D341Med (cell line): ENCODE results near the gene SMC6.

ENCODE experiments used
- DNase-seq: peaks from one replicate; pipeline ENCODE4 v3.0.0; 2012; ENCODE audit warnings: low spot score

Gene SMC6

DNA sequence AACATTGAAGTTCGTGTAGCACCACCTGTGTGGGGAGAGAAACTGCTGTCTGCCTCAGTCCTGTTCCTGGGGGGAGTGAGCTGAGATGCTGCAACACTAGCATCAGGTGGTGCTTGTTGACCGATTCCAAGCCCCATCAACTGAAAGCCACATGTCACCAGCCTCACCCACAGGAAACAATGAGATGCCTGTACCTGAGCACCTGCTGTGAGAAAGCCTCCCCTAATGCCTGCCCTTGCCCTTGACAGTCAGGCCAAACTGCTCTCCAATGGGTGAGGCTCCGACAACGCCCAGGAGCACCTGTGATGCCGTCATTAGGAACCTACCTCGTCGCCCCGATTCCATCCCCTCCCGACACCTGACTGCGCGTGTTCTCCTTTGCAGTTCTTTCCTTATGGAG lies 104.6 kb downstream of the SMC6 start:
- no peak for DNase-seq

DNA sequence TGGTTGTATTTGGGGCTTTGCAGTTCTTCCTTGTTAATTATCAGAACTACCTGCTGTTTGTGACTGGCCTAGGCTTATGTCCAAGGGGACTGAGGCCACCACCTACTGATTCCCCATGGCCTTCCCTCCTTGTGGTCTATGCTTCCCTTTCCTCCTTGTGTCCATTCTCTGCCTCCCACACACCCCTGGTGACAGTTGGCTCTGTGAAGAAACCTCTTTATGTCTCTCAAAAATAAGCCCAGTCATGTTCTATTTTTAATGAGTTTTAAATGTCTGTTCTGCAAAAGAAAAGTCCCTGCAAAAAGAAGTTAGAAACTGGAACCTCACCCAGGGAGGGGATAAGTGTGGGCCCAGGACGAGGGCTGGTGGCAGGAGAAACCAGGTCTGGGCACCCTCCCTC lies 105.0 kb downstream of the SMC6 start:
- no peak for DNase-seq

DNA sequence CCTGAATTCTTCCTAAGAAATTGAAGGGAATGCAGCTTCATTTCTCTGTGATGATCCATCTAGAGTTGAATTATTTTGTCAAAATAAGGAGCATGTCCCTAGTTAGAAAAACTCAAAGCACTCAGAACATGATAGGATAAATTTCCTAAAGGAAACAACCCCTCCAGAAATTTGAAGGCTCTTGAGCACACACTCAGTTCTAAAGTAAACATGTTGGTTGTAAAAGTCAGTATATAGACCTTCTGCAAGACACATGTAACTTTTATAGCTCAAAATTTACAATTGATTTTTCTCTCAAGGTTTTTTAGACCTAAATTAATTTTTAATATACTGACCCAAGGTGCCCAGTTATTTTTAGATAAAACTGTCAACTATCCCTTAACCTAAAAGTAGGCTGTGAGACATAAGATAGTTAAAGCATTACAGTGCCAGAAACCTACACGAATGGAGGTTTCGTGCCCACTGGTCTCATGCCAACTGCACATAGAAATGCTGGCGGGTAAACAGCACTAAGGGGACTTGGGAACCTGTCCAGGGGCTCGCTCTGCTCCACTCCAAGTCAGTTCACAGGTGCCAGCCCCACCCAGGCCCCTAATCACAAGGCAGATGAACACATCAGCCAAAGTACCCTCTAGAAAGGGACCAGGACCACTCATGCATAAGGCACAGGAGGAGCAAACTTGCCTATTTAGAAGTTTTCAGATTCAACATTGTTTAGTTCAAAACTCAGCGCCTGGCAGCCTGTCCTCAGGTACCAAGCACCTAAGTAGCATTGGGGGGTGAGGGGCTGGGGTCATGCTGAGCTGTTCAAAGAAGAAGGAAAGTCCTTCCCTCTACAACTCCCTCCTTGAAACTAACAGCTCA lies 106.5 kb downstream of the SMC6 start:
- DNase-seq, result no peak

DNA sequence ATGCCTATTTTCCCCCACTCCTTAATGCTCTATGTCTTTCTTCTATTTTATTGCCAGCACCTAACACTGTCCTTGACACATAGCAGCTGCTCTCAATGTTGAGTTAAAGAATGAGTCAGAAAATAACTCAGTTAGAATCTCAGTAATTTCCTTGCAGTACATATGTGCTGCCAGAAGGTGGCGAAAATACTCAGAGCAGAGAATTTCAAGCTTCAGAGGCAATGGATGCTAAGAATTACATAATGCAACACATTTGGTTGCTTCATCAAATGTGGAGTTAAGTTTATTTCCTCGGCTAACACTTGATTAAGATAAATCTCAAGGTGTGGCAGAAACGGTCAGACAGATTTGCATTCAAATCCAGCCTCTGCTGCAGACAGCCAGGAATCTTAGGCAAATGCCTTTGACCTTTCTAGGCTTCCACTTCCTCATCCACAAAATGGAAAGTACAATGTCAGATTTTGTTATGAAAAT lies 107.5 kb downstream of the SMC6 start:
- no peak for DNase-seq

DNA sequence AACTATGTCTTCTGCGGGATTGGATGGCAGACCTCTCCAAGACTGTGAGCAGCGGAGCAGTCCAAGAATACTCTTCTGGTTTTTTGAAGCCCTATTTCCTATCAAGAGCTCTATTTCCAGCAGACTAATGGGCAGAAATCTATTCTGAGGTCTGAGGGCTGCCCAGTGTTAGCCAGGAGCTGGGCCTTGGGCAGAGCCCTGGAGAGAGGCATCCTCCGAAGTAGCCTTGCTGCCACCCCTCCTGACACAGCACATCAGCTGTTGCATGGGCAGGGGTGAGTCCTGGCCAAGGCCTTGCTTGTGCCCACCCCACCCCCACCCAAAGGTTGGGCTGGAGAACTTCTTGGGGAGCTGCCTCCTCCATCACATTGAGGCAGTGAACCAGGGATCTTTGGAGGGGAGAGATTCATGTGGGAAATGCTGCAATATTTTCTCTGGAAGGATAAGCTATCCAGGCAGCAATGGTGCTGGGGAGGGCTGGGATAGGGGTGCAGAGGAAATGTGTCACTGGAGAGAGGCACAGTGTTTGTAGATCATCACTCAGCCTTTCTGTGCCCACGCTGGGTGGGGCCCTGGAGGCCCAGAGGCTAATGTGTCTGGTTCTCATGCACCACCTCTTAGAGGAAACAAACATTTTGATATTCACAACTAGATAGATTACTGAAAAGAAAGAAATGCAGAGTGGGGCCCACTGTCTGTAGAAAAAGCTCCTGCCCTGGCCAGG lies 108.5 kb downstream of the SMC6 start:
- DNase-seq, result no peak

DNA sequence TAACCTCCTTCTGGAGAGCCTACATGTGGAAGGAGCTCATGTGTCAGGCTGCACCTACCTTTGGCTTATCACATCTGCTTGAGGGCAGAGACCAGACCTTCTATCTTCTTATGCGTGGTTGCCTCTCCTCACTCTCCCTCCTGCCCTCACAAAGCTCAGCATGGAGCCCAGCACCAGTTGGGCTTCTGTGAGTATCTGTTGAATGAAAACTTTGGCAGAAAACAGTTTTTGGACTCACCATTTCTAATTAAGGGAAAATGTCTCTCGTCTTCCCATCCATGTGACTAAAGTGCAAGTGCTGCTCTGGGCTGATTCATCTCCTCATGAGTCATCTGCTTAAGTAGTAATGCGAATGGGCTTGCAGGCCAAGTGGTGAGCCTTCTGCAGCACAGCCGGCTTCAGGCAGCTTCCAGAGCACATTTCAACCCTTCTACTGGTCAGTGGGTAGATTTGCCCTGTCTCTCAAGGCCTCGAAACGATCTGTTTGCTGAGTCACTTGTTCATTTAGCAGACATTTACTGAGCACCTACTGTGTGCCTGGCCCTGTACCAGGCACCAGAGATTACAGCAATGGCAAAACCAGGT lies 110.5 kb downstream of the SMC6 start:
- DNase-seq, result no peak

DNA sequence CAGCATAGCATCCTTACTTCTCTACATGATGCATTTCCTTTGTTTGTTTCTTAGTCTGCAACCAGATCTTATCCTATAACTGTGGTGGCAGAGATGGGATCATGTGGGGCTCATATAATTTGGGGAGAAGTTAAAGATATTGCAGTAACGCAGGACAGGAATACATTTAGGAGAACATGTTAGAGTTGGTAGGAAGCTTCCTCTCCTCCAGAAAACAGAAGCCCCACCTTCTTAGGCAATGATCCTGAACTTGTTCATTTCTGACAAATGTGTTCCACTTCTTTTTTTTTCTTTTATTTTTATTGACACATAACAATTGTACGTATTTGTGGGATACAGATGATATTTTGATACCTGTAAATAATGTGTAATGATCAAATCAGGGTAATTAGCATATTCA lies 113.2 kb downstream of the SMC6 start:
- DNase-seq, result no peak

DNA sequence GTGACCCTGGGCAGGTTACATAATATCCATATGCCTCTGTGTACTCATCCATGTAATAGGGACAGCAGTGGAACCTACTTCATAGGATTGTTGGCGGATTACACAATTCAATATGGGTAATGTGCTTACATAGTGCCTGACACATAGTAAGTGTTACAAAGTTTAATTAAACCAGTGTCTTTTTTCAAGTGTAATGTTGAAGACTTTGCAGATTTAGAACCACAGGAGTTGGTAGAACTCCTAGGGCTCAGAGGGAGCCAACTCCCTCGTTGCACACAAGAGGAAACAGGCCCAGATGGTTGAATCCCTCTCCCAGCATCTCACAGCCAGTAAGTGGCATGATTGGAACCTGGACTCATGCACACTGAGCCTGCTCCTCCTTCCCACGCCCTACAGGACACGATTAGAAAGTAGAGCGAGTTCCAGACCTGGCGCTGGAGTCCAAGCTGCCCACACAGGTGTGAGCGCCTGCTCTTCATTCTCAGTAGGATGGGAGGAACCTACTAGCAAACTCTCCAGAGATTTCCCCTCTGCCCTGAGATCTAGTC lies 115.3 kb downstream of the SMC6 start:
- DNase-seq, result no peak

DNA sequence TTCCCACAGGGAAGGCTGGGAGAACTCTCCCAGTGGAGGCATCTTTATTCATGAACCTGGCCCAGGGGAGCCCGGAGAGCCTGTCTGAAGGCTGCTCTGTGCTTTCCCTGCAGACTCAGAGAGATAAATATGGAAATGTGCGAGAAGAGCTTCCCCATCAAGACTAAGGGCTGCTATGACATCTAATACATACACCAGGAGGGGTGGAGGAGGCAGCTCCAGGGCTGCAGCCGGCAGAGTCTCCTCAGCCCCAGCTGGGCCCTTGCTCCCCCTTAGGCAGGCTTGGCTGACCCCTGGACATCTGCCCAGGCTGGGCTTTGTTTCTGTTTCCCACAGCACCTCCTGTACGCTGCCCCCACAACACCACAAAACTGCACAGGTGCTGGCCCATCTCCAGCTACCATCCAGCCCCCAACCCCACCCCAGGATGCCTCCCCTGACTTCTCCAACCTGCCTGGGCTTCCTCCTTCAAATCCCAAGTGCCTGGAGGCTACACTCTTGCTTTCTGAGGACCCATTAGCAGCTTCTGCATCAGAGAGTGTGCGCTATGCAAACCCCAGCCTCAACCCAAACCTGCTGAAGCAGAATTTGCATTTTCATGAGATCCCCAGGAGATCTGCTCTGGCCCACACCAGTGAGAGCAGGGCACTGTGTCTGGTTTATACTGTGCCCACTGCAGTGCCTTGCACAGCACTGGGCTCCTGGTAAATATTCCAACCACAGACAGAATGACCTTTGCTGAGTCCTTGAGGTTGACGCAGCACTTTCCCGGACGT lies 116.3 kb downstream of the SMC6 start:
- no peak for DNase-seq

DNA sequence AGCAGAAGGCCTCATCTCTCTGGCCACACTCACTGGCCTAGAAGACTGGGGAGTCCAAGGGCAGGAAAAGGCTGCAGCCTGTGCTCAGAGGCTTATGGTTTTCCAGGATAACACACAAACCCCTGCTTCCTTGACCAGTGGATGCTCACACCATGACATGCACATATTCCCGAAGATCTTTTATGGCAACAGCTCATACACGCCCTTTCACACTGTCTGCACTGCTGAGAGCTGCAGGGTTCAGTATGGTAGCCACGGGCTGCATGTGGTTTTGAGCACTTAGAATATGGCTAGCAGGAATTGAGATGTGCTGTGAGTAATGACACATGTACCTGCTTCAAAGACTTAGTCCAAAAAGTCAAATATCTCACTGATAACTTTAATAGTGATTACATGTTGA lies 117.4 kb downstream of the SMC6 start:
- no peak for DNase-seq

DNA sequence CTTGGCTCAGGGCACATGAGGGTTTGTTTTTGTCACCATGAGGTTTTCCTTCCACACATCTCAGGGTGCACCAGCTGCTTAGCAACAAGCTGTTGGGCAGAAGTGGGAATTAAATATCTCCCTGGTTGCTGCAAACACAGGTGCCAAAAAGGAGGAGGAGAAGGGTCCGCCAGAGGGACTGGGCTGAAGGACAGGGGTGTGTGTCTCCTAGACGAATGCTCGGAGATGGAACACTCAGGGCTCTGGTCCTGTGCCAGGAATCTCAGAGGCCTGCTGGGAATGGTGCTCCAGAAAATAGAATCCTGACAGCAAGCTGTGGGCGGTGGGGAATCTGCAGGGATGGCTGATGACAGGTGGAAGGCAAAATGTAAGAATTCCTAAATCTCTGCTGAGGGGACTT lies 118.6 kb downstream of the SMC6 start:
- DNase-seq, result no peak

DNA sequence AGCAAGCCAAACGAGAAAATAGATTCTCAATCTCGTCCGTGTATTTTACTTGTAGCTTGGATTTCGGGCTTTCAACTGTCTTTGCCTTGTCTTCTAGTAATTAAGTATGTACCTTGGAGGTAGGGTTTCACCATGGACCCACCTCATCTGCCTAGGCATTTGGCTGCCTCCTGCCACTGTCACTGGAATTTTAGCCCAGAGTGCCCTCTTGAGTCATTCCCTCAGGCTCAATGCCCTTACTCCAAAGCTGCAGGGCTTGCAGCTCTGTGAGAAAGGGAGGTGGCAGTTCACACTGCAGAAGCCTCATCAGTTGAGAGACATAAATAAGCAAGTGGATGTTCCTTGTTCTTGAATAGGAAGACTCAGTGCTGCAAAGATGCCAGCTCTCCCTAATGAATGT lies 123.5 kb downstream of the SMC6 start:
- DNase-seq, result no peak

DNA sequence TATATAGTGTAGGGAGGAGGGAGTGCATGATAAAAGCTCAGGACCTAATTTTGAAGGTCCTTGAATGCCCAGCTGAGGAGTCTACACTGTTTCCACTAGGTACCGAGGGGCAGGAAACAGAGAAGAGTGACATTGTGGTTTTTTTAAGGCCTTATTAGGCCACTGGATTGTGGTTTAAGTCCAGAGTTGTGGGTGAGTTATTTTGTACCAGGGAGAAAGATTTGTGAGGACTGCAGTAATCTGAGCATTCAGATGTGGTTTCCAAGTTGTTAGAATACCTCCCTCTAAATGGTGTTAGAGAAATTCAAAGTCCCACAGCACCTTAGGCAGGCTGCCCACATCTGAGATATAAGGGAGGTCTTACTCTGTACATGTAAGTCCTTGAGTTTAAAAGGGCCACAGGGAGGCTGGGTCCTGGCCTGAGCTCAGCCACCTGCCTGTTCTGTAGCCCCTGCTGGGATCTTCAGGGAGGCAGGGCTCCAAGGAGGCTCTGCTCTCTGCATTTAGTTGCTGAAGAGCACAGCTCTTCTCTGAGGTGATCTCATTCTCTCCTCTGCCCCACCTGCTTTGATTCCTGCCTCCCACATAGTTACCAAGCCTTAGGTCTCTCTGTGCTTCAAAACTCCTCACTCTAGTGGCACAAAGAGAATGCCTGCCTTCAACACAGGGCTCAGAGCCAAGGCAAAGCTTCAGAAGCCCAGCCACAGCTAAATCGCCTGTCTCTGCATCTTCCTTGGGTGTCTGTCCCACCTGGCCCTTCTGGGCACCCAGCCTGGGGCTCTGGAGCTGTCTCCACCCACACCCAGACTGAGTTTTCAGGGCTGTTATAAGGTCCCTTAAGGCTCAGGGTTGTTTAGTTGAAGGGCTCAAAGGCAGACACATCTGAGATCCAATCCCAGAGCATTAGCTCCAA lies 125.0 kb downstream of the SMC6 start:
- DNase-seq, result no peak

DNA sequence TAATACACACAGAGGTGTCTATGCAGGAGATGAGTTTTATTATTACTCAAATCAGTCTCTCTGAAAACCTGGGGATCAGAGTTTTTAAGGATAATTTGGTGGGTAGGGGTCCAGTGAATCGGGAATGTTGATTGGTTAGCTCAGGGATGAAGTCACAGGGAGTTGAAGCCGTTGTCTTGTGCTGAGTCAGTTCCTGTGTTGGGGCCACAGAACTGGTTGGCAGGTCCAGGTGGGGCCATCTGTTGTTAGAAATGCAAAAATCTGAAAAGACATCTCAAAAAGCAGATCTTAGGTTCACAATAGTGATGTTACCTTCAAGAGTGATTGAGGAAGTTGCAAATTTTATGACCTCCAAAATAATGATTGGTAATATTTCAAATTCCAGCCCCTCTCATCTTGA lies 126.2 kb downstream of the SMC6 start:
- DNase-seq, result no peak

DNA sequence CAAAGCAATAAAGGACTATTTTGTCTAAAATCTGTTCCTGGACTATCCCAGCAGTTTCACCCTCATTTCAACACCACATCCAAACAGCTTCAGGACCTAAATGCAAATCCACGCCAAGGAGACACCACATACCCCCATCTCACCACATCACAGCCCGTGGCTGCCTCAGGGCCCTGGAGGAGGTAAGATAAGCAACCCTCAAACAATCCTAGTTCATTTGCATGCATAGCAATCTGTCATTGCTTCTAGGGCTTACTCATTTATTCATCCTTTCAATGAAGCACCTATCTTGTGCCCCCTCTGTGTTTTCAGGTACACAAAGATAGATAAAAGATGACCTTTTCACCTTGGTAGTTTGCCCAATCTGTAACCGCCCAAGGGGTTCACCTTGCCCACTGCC lies 126.6 kb downstream of the SMC6 start:
- no peak for DNase-seq

DNA sequence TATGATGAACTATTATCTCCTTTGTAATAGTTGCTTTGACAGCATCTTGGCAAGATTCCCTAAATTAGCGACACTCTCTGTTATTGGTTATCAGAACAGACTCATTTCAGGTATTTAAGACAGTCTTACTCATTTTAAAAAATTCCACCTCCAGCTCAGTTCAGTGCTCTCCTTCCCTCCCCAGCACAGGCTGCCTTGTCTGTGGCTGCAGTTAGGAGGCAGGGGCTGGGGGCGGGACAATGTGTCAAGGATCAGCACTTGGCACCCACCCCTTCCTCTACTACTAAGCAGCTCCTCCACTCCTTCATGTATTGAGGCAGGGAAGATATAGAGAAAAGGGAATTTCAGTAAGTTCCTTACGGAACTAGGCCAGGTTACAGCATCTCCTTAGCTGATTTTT lies 128.2 kb downstream of the SMC6 start:
- DNase-seq, result no peak

DNA sequence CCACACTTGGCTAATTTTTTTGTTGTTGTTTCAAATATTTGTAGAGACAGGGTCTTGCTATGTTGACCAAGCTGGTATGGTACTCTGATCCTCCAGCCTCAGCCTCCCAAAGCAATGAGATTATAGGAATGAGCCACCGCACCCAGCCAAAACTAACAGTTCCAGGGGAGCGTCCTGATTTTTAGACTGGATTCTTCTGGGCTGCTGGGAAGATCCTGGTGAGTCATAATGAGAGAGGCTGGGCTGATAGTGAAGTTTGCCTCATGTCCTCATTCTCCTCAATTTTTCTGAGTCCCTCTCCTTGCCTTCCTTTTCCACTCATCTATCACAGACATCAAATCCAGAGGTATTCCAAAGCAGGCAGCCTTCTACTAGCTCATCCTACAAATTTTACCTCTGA lies 131.8 kb downstream of the SMC6 start:
- DNase-seq, result no peak

DNA sequence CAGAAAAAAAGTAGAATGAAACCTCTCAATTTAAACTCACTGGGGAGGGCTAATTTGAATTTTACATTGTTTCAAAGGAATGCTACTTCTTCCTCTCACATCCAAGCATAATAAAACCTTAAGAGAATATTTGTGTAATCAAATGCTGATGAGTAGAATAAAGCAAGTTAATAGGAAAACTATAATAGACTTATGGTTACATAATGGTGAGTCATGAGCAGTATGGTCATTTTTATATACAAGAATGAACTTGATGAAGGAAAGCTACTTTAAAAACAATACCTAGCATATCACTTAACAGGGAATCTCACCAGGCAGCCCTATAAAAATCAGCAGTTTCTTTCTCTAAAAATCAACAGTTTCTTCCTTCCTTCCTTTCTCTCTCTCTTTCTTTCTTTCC lies 132.8 kb downstream of the SMC6 start:
- DNase-seq, result no peak

DNA sequence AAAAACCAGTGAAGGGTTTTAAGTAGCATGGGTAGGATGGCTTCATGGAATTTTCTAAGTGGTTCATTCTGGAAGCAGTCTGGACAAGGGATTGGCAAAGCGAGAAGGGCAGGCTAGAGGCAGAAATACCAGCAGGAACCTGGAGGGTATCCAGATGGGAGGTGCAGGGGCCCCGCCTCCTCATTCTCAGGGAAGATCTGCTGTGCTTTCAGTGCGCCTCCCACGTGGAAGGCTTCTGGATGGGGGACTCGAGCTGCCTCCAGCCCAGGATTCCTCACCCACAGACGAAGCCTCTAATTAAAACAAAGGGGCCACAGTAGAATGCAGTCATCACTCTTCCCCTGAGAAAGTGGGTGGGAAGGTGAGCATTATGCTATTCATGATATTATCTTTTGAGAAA lies 133.3 kb downstream of the SMC6 start:
- DNase-seq, result no peak

DNA sequence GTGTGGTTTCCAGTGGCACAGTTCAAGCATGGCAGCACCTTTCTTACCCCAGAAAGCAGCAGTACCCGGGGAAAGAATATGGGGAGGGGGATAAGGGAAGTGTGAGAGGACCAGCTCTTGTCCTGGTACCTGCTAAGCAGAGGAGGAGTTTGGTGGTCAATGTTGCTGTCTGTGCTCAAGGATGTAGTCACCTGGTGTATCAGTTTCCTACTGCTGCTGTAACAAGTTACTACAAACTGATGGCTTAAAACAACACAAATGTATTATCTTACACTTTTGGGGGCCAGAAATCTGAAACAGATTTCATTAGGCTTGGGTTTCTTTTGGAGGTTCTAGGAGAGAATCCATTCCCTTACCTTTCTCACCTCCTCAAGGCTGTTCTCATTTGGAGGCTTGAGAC lies 135.7 kb downstream of the SMC6 start:
- no peak for DNase-seq

DNA sequence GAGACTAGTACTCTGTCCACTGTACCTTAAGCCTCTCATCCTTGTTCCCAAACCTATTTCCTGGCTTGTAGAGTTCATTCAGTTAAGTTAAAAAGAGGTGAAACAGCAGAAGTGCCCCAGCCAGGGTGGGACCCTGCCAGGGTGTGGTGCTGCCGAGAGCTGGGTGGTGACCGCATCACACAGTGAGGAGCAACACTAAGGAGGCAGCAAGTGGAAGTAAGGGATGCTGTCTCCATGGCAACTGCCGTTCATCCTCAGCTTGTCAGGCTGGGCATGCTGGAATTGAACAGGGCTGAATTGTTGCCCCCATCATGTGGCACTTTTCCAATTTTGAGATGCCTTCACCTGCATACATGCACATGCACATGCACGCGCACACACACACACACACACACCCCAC lies 136.1 kb downstream of the SMC6 start:
- no peak for DNase-seq
